GM20431 (cell line): Measurements from ENCODE around the gene ZDHHC8.

Experiments used
- in situ Hi-C: fragments of 300-500 bp; cut with MseI, MboI; formaldehyde crosslinking; loops from one replicate; pipeline ENCODE4 v1.15.0; 2020; ENCODE audit warnings: low sequenced_read_pairs; ENCODE audit not compliant: unreplicated experiment

ZDHHC8 gene

DNA sequence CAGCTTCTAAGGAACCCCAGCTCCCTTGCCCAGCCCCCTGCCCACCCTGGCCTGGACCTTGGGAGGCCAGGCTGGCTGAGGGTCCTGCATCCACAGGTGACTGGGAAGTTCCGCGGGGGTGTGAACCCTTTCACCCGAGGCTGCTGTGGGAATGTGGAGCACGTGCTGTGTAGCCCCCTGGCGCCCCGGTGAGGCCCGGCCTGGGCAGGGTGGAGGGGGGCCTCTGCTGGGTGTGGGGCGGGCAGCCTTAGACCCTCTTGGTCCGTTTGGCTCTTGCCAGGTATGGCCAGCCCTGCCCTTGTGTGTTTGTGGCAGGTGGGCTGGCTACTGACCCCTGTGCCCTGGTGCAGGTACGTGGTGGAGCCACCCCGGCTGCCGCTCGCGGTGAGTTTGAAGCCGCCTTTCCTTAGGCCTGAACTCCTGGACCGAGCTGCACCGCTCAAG is 8.9 kb downstream of the ZDHHC8 start:
- in situ Hi-C loops, result no loop called here

- in situ Hi-C loops, result no loop called here
Measured at GRCh38 chr22:20141186-20142077, 9.8 kb downstream of the ZDHHC8 start.

DNA sequence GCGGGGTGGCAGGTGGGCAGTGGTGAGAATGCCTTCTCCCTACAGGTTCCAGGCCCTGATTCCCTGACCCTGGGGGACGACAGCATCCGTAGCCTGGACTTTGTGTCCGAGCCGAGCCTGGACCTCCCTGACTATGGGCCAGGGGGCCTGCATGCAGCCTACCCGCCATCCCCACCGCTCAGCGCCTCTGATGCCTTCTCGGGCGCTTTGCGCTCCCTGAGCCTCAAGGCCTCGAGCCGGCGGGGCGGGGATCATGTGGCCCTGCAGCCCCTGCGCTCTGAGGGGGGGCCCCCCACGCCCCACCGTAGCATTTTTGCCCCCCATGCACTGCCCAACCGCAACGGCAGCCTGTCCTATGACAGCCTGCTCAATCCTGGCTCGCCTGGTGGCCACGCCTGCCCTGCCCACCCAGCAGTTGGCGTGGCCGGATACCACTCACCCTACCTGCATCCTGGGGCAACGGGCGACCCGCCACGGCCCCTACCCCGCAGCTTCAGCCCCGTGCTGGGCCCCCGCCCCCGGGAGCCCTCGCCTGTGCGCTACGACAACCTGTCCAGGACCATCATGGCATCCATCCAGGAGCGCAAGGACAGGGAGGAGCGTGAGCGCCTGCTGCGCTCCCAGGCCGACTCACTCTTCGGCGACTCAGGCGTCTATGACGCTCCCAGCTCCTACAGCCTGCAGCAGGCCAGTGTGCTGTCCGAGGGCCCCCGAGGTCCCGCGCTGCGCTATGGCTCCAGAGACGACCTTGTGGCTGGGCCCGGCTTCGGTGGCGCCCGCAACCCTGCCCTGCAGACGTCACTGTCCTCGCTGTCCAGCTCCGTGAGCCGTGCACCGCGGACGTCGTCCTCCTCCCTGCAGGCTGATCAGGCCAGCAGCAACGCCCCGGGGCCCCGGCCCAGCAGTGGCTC is 11.4 kb downstream of the ZDHHC8 start:
- in situ Hi-C loops, result no loop called here

DNA sequence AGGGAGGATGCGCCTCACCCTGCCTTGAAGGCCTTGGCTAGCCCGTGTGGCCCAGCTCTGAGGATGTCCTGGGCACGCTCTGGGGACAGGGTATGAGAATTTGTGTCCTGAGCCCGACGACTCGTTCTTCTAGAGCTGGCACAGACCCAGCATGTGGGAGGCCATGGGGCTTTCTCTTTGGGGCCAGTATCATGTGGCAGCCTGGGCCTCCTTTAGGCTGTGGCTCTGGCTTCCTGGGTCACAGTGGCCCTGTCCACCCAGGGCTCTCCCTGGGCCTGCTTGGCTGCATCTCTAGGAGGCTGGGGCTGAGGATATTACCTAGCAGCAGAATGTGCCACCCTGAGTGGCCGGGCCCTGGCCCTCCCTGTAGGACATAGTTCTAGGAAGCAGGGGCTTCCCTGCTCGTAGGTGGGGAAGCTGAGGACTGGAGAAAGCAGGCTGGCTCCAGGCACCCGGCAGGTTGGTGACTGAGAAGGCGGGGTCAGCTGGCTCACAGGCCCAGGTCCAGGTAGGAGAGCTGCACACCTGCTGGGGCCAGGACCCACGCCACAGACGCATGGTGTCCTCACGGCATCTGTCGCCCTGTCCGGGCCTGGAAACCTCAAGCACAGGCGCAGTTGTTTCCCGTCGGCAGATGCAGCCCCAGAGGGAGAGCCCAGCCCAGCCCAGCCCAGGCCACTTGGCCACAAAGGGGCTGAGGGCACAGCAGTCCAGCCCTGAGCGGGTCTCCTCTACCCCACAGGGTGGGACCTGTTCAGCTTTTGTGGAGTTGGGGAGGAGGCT is 12.5 kb downstream of the ZDHHC8 start:
- in situ Hi-C loops, result no loop called here

DNA sequence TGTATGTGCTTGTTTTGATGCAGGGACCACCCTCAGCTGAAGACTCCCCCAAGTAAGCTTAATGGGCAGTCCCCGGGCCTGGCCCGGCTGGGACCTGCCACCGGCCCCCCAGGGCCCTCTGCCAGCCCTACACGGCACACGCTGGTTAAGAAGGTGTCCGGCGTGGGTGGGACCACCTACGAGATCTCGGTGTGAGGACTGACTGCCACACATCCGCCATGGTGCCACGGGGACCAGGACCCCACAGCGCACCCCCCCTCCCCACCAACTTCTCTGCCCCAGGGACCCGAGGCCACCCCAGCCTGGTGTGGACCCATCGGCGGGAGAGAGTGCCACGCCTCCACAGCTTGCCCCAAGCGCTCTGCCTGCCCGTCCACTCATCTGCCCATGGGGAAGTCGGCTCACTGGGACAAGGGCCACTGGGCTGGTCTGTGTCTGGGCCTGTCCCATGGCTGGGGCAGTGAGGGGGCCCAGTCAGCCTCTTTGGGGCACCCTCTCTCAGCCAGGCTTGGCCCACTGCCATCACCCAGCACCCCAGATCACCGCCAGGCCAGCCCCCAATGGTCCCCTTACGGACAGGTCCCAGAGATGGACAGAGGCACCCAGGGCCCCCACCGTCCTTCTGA is 13.7 kb downstream of the ZDHHC8 start:
- in situ Hi-C loops, result no loop called here

DNA sequence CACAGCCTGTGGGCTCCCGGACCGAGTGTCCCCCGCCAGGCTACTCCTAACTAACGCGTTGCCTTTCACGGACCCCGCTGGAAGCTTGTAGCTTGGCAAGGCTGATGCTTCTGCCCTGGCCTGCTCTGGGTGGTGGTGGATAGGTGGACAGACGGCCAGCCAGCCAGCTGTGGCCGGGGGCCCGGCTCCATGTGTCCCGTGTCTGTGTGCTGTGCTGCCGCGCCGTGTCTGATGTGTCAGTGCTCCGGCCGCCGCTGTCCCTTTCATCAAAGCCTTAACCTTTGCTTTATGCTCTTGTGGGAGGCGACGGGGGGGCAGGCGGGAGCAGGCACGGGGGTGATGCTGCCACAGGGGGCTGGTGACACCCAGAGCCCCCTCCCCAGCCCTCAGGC is 14.2 kb downstream of the ZDHHC8 start:
- in situ Hi-C loops, result no loop called here

- in situ Hi-C loops, result no loop called here
Measured at GRCh38 chr22:20146777-20147176, 15.2 kb downstream of the ZDHHC8 start.

GRCh38 chr22:20147237-20147988 is 15.8 kb downstream of the ZDHHC8 start:
- in situ Hi-C loops, result no loop called here

DNA sequence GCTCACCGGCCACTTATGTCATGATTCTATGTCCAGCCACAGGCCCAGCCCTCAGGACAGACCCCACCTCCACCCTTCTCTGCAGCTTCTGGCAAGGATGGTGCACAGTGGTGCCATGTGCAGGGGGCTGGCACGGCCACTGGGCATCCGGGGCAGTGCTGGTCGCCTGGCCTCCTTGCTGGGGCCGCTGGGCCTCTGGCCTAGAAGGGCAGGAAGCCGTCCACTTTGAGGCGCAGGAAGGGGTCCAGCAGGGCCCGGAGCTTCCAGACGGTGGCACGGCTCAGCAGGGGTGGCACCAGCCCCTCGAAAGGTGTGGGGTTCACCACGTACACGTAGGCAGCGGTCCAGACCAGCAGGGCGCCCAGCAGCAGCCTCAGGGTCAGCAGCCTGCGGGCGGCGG is 16.8 kb downstream of the ZDHHC8 start:
- in situ Hi-C loops, result no loop called here

DNA sequence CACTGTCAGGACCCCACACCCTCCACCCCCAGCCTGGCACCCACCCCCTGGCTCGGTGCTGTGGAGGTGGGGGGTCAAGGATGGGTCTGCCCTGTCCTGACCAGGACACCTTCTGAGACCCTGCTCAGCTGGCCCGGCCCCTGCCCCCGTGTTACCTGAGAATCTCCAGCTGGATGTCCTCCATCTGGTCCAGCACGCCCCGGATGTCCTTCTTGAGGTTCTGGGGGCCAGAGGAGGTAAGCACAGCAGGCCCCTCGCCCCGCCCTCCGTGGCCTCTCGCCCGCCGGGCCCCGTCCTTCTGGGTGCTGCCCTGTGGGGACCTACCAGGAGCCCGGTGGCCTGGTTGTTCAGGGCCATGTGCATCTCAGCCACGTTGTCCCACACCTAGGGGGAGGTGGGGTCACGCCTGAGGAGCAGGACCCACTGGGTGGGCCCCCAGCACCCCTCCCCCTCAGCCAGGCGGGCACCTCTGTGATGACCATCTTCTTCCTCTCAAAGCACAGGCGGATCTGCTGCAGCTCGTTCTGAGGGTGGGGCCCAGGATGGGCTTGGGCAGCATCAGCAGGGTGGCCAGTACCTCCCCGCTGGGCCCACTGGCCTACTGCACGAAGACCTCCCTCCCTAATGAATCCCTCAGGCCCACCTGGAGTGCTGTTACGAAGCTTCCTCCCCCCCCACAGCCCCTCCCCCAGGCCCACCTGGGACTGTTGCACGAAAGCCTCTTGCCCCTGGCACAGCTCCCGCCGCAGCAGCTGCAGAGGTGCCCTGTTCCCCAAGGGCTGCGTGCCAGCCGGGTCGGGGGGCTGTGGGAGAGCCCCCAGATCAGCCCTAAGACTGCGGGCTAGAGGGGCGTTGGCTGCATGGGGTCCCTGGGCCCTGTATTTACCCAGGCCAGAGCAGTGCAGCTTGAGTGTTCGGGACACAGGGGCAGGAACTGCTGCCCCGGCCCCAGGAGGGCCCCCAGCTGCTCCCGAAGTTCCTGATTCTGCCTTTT is 17.9 kb downstream of the ZDHHC8 start:
- in situ Hi-C loops, result loop anchor here (10.0 kb wide), 1 partner anchor 135 kb away; no protein-coding TSS in a partner anchor

GRCh38 chr22:20150381-20151275 is 19.0 kb downstream of the ZDHHC8 start, which contains the start of gene CCDC188:
CCDC188 (minus strand) TSS chr22:20151055; CDS start chr22:20150986, 69 bp downstream.
- in situ Hi-C loops, result loop anchor here (10.0 kb wide), 1 partner anchor 134 kb away; no protein-coding TSS in a partner anchor

- in situ Hi-C loops, result loop anchor here (10.0 kb wide), 1 partner anchor 134 kb away; no protein-coding TSS in a partner anchor
Measured at GRCh38 chr22:20151276-20151588, 19.6 kb downstream of the ZDHHC8 start.

DNA sequence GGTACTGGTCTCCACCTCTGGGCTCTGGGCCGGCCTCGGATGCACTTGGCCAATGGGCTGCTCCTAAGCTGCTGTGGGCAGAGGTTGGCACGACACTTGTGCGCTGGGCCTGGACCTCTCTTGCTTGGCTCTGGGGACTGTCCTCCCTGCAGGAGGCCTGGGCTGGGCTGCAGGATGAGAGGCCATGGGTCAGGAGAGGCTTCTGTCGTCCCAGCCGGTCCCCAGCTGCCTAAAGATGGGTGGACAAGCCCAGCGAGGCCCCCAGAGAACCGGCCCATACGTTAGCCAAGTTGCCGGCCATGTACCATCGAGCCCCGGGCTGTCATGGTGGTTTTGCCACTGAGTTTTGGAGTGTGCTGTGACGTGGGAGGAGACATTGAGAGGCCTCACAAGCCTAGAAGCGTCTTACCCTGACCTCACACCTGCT is 20.9 kb downstream of the ZDHHC8 start:
- in situ Hi-C loops, result loop anchor here (10.0 kb wide), 1 partner anchor 132 kb away; no protein-coding TSS in a partner anchor

DNA sequence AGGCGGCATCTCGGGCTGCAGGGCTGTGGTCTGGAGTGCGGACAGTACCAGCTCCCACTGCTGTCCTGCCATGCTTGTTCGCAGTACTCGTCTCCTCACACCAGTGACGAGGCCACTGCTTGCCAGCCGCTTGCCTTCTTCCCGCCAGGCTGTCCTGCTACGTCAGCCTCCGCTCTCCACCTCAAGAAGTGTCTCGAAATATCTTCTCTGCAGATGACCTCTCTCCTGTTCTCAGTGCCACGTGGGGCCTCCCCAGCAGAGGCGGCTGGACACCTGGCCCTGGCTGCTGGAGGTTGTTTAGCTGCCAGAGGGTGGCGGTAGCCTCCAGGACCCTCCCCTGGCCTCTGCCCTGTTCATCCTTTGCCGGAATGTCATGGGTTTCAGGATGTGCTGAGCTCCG is 22.3 kb downstream of the ZDHHC8 start:
- in situ Hi-C loops, result loop anchor here (10.0 kb wide), 1 partner anchor 131 kb away; no protein-coding TSS in a partner anchor

GRCh38 chr22:20154602-20155187 is 23.1 kb downstream of the ZDHHC8 start:
- in situ Hi-C loops, result loop anchor here (10.0 kb wide), 1 partner anchor 130 kb away; no protein-coding TSS in a partner anchor
